ENCODE results near the gene COL9A3.

Gene COL9A3

GRCh38 chr20:62791301-62792181 is 25.3 kb upstream of the COL9A3 start:
- H3K27ac ChIP-seq (ENCODE audit: low read length) = no peak overlapping the region
- no peak overlapping the region for H3K4me3 ChIP-seq (ENCODE audit: low read depth in 1 of 2, low read length in 2 of 2)
- no peaks in the 10 kb centered on the region for H3K27me3 ChIP-seq (ENCODE audit: low read depth, low read length)
- H3K9me3 ChIP-seq (ENCODE audit: control insufficient read depth in 1 of 2, low read length in 2 of 2) = no peaks in the 10 kb centered on the region
- peaks cover 0 to 18% of the 10 kb centered on the region in 2 donors for H3K4me1 ChIP-seq (ENCODE audit: control insufficient read depth in 1 of 2, insufficient read depth in 2 of 2, low read length in 2 of 2)
- no peaks in the 10 kb centered on the region for H3K36me3 ChIP-seq (ENCODE audit: control insufficient read depth in 1 of 2, insufficient read depth in 2 of 2, low read length in 2 of 2)

- no peaks in the 10 kb centered on the region for H3K9me3 ChIP-seq (ENCODE audit: control insufficient read depth in 1 of 2, low read length in 2 of 2)
- no peaks in the 10 kb centered on the region for H3K27me3 ChIP-seq (ENCODE audit: low read depth, low read length)
- no peak overlapping the region for H3K27ac ChIP-seq (ENCODE audit: low read length)
- no peak overlapping the region for H3K4me3 ChIP-seq (ENCODE audit: low read depth in 1 of 2, low read length in 2 of 2)
- H3K36me3 ChIP-seq (ENCODE audit: control insufficient read depth in 1 of 2, insufficient read depth in 2 of 2, low read length in 2 of 2) = no peaks in the 10 kb centered on the region
- H3K4me1 ChIP-seq (ENCODE audit: control insufficient read depth in 1 of 2, insufficient read depth in 2 of 2, low read length in 2 of 2) = peaks cover 0 to 24% of the 10 kb centered on the region in 2 donors
These were observed 24.5 kb upstream of the COL9A3 start for GRCh38 chr20:62792182-62792939.

- Histone ChIP-seq H3K27me3 (ENCODE audit: low read depth, low read length) (no peaks in the 10 kb centered on the region), H3K9me3 (ENCODE audit: control insufficient read depth in 1 of 2, low read length in 2 of 2) (no peaks in the 10 kb centered on the region), H3K4me3 (ENCODE audit: low read depth in 1 of 2, low read length in 2 of 2) (peak overlapping the region in 1 of 2 donors; percentile 53), H3K4me1 (ENCODE audit: control insufficient read depth in 1 of 2, insufficient read depth in 2 of 2, low read length in 2 of 2) (peaks cover 0 to 28% of the 10 kb centered on the region in 2 donors), H3K27ac (ENCODE audit: low read length) (peak overlapping the region; percentile 80), H3K36me3 (ENCODE audit: control insufficient read depth in 1 of 2, insufficient read depth in 2 of 2, low read length in 2 of 2) (peaks cover 0 to 6% of the 10 kb centered on the region in 2 donors)
These were observed 23.7 kb upstream of the COL9A3 start for GRCh38 chr20:62792940-62793756.

GRCh38 chr20:62793757-62794006 is 23.2 kb upstream of the COL9A3 start:
- Histone ChIP-seq H3K4me3 (ENCODE audit: low read depth in 1 of 2, low read length in 2 of 2) (peak overlapping the region; percentile 50 to 53), H3K4me1 (ENCODE audit: control insufficient read depth in 1 of 2, insufficient read depth in 2 of 2, low read length in 2 of 2) (peaks cover 0 to 28% of the 10 kb centered on the region in 2 donors)

GRCh38 chr20:62794007-62794724 is 22.7 kb upstream of the COL9A3 start:
- Histone ChIP-seq H3K4me1 (ENCODE audit: control insufficient read depth in 1 of 2, insufficient read depth in 2 of 2, low read length in 2 of 2) (peaks cover 0 to 28% of the 10 kb centered on the region in 2 donors), H3K9me3 (ENCODE audit: control insufficient read depth in 1 of 2, low read length in 2 of 2) (no peaks in the 10 kb centered on the region), H3K27ac (ENCODE audit: low read length) (peak overlapping the region; percentile 80), H3K36me3 (ENCODE audit: control insufficient read depth in 1 of 2, insufficient read depth in 2 of 2, low read length in 2 of 2) (peaks cover 5 to 14% of the 10 kb centered on the region in 2 donors), H3K27me3 (ENCODE audit: low read depth, low read length) (no peaks in the 10 kb centered on the region), H3K4me3 (ENCODE audit: low read depth in 1 of 2, low read length in 2 of 2) (peak overlapping the region; percentile 63 to 79)

More at GRCh38 chr20:62793757-62794006, 23.2 kb upstream of the COL9A3 start:
- peak overlapping the region; percentile 80 for H3K27ac ChIP-seq (ENCODE audit: low read length)
- peaks cover 0 to 9% of the 10 kb centered on the region in 2 donors for H3K36me3 ChIP-seq (ENCODE audit: control insufficient read depth in 1 of 2, insufficient read depth in 2 of 2, low read length in 2 of 2)
- H3K27me3 ChIP-seq (ENCODE audit: low read depth, low read length) = no peaks in the 10 kb centered on the region
- H3K9me3 ChIP-seq (ENCODE audit: control insufficient read depth in 1 of 2, low read length in 2 of 2) = no peaks in the 10 kb centered on the region

- no peaks in the 10 kb centered on the region for H3K27me3 ChIP-seq (ENCODE audit: low read depth, low read length)
- peaks cover 13 to 25% of the 10 kb centered on the region in 2 donors for H3K36me3 ChIP-seq (ENCODE audit: control insufficient read depth in 1 of 2, insufficient read depth in 2 of 2, low read length in 2 of 2)
- H3K4me3 ChIP-seq (ENCODE audit: low read depth in 1 of 2, low read length in 2 of 2) = peak overlapping the region; percentile 63 to 79
- peaks cover 0 to 28% of the 10 kb centered on the region in 2 donors for H3K4me1 ChIP-seq (ENCODE audit: control insufficient read depth in 1 of 2, insufficient read depth in 2 of 2, low read length in 2 of 2)
- no peak overlapping the region for H3K27ac ChIP-seq (ENCODE audit: low read length)
- H3K9me3 ChIP-seq (ENCODE audit: control insufficient read depth in 1 of 2, low read length in 2 of 2) = no peaks in the 10 kb centered on the region
These were observed 21.7 kb upstream of the COL9A3 start for GRCh38 chr20:62795023-62795761.

GRCh38 chr20:62796699-62797491 is 20.0 kb upstream of the COL9A3 start:
- Histone ChIP-seq H3K4me3 (ENCODE audit: low read depth in 1 of 2, low read length in 2 of 2) (peak overlapping the region; percentile 33 to 79), H3K4me1 (ENCODE audit: control insufficient read depth in 1 of 2, insufficient read depth in 2 of 2, low read length in 2 of 2) (peaks cover 0 to 20% of the 10 kb centered on the region in 2 donors), H3K27ac (ENCODE audit: low read length) (no peak overlapping the region)

GRCh38 chr20:62797671-62798532 is 18.9 kb upstream of the COL9A3 start:
- H3K27me3 ChIP-seq (ENCODE audit: low read depth, low read length) = no peaks in the 10 kb centered on the region
- H3K27ac ChIP-seq (ENCODE audit: low read length) = no peak overlapping the region
- H3K4me1 ChIP-seq (ENCODE audit: control insufficient read depth in 1 of 2, insufficient read depth in 2 of 2, low read length in 2 of 2) = peaks cover 0 to 20% of the 10 kb centered on the region in 2 donors
- peak overlapping the region in 1 of 2 donors; percentile 55 for H3K4me3 ChIP-seq (ENCODE audit: low read depth in 1 of 2, low read length in 2 of 2)
- H3K9me3 ChIP-seq (ENCODE audit: control insufficient read depth in 1 of 2, low read length in 2 of 2) = no peaks in the 10 kb centered on the region
- peaks cover 14 to 38% of the 10 kb centered on the region in 2 donors for H3K36me3 ChIP-seq (ENCODE audit: control insufficient read depth in 1 of 2, insufficient read depth in 2 of 2, low read length in 2 of 2)

More at GRCh38 chr20:62796699-62797491, 20.0 kb upstream of the COL9A3 start:
- no peaks in the 10 kb centered on the region for H3K27me3 ChIP-seq (ENCODE audit: low read depth, low read length)
- H3K36me3 ChIP-seq (ENCODE audit: control insufficient read depth in 1 of 2, insufficient read depth in 2 of 2, low read length in 2 of 2) = peaks cover 14 to 38% of the 10 kb centered on the region in 2 donors
- H3K9me3 ChIP-seq (ENCODE audit: control insufficient read depth in 1 of 2, low read length in 2 of 2) = no peaks in the 10 kb centered on the region

GRCh38 chr20:62799036-62799435 is 17.8 kb upstream of the COL9A3 start:
- no peak overlapping the region for H3K4me3 ChIP-seq (ENCODE audit: low read depth in 1 of 2, low read length in 2 of 2)

More at GRCh38 chr20:62799036-62799435, 17.8 kb upstream of the COL9A3 start:
- Histone ChIP-seq H3K36me3 (ENCODE audit: control insufficient read depth in 1 of 2, insufficient read depth in 2 of 2, low read length in 2 of 2) (peaks cover 14 to 38% of the 10 kb centered on the region in 2 donors), H3K27ac (ENCODE audit: low read length) (no peak overlapping the region), H3K27me3 (ENCODE audit: low read depth, low read length) (no peaks in the 10 kb centered on the region), H3K4me1 (ENCODE audit: control insufficient read depth in 1 of 2, insufficient read depth in 2 of 2, low read length in 2 of 2) (peaks cover 0 to 13% of the 10 kb centered on the region in 2 donors), H3K9me3 (ENCODE audit: control insufficient read depth in 1 of 2, low read length in 2 of 2) (no peaks in the 10 kb centered on the region)

Measured in muscle layer of duodenum (tissue), 2 donors.